Heart right ventricle (tissue), 16 donors: ENCODE measurements around the gene PRR5. TPM values are rescaled to one million over a fixed set of nuclear protein-coding genes. Genes with fewer than 3 reads are reported as not detected.
A peak's percentile ranks its signal among the peaks of the same experiment; 100 is the strongest.

Experiments
- ATAC-seq, 8 donors: fragments of 200-7000 bp; cut with Tn5 transposase; one replicate each; pipeline ENCODE4 v1.9.1; 2020; ENCODE audit warnings: mild to moderate bottlenecking in 8 of 8, moderate library complexity in 8 of 8, moderate number of reproducible peaks in 1 of 8
- DNase-seq, 2 donors: peaks; one replicate each; pipeline ENCODE4 v3.0.0-alpha.2; 2020
- H3K27ac ChIP-seq, 10 donors: fragments of 200-600 bp; sonication (generic) in 2 of 10; one replicate each; pipeline versions ENCODE4 v1.5.0 to v1.8.0; 2020 to 2022; ENCODE audit warnings: mild to moderate bottlenecking in 3 of 10
- H3K27me3 ChIP-seq, 7 donors: fragments of 200-600 bp; one replicate each; pipeline ENCODE4 v1.8.0; 2021 to 2022; ENCODE audit warnings: mild to moderate bottlenecking in 2 of 7
- H3K36me3 ChIP-seq, 9 donors: fragments of 200-600 bp; sonication (generic) in 1 of 9; one replicate each; pipeline versions ENCODE4 v1.5.0 to v1.8.0; 2020 to 2022; ENCODE audit warnings: mild to moderate bottlenecking in 2 of 9
- H3K4me1 ChIP-seq, 9 donors: fragments of 200-600 bp; sonication (generic) in 1 of 9; one replicate each; pipeline versions ENCODE4 v1.5.0 to v1.8.0; 2020 to 2022; ENCODE audit warnings: mild to moderate bottlenecking in 4 of 9
- H3K4me3 ChIP-seq, 10 donors: fragments of 200-600 bp; sonication (generic) in 2 of 10; one replicate each; pipeline versions ENCODE4 v1.5.0 to v1.8.0; 2020 to 2022; ENCODE audit warnings: mild to moderate bottlenecking in 7 of 10, moderate library complexity in 2 of 10
- H3K9me3 ChIP-seq, 11 donors: fragments of 200-600 bp in 10 of 11; sonication (generic) in 2 of 11; one replicate each; pipeline versions ENCODE4 v1.5.0 to v1.8.0; 2013 to 2022; ENCODE audit warnings: mild to moderate bottlenecking in 2 of 11, control low read depth in 1 of 11, moderate library complexity in 1 of 11
- CTCF ChIP-seq, 9 donors: fragments of 200-600 bp; sonication (generic) in 2 of 9; IDR thresholded peaks; one replicate each; pipeline versions ENCODE4 v1.5.0 to v1.8.0; 2021 to 2022; ENCODE audit warnings: antibody characterized with exemption in 9 of 9, mild to moderate bottlenecking in 5 of 9, moderate library complexity in 1 of 9
- WGBS, 2 donors: extraction: QIAGEN DNeasy Blood & Tissue Kit; methylation state at CpG; one replicate each; pipeline ENCODE4 v1.1.7; 2013; ENCODE audit warnings: inconsistent platforms in 1 of 2; 5-methylcytosine and 5-hydroxymethylcytosine counted together
- intact Hi-C, 10 donors: fragments of 100-400 bp; cut with DNase I; formaldehyde crosslinking; loops; one replicate each; pipeline versions ENCODE4 v1.11.1 to v1.14.2; 2022
- polyA plus RNA-seq, 2 donors: library from polyadenylated mRNA; stranded (reverse); fragments of 200-250 nt; gene quantifications; one replicate each; pipeline ENCODE4 v1.2.3, GENCODE V29; 2013
- total RNA-seq, 10 donors: library from RNA; stranded (reverse); fragmentation: NEBNext Ultra II Directional in 3 of 10; extraction: Animal tissue kit (Norgen Biotek cat#: 25700) in 3 of 10; gene quantifications; one replicate each; pipeline versions ENCODE4 v1.2.1 to v1.2.4, GENCODE V29; 2021 to 2023
- donor health status: Arrhythmogenic right ventricular cardiomyopathy.
- donor health status: ischemic (EF 13 %, LVEDD 7.1; RV severe dilation, severe dysfunction).
- donor health status: healthy with polysubstance abuse.
- donor health status: DM: no; HTN: yes; CAD: no.
- donor health status: DM: no; HTN: no; CAD: no.
- donor health status: ischemic (EF 25% LVEDD 6.9; RV normal size, moderate dysfunction).
- donor health status: ischemic (EF 25% LVEDD 5.7; RV mildly dilated, moderate dysfunction).
- donor health status: healthy.
- donor health status: DM: yes; HTN: yes; CAD: no.
- donor health status: Ischemic cardiomyopathy.
- donor health status: ischemic (EF 35%, LVEDD 5.7; RV mildly dilated, moderate dysfunction).
- donor health status: nonischemic (EF 11% LVEDD 7.7; RV severe dilation, severe dysfunction).
- donor health status: DM: yes; HTN: yes; CAD: no.
- donor health status: PGD.
- donor health status: ischemic (EF 29% LVEDD 5.4; RV normal size, mild dysfunction).
- donor health status: nonischemic (EF 23%, LVEDD 6.1; RV moderate dilation, normal function).

PRR5 gene
- total and polyA plus RNA-seq, 12 donors, result 0.96 to 4.8 (median 2.9) TPM

DNA sequence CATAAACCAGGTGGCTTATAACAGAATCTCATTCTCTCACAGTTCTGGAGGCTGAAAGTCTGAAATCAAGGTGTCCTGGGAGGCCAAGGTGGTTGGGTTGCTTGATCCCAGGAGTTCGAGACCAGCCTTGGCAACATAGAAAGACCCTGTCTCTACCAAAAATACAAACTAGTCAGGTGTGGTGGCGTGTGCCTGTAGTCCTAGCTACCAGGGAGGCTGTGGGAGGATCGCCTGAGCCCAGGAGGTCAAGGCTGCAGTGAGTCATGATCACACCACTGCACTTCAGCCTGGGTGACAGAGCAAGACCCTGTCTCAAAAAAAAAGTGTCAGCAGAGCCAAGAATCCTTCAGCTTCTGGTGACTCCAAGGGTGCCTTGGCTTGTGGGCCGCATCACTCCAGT, 8.9 kb upstream of the PRR5 start:
- H3K36me3 ChIP-seq, result no peaks in the 10 kb centered on the region
- H3K4me1 ChIP-seq, result peaks cover 0 to 7% (median 0%) of the 10 kb centered on the region in 9 donors
- DNase-seq (no peak), ATAC-seq (no peak)
- intact Hi-C loops, result no loop called here
- no peak overlapping the region for H3K4me3 ChIP-seq
- H3K27me3 ChIP-seq, result peaks cover 0 to 7% (median 0%) of the 10 kb centered on the region in 7 donors
- WGBS, 2 donors, result 82 to 93% methylated on average over 4 of the region's 4 CpGs
- H3K9me3 ChIP-seq, result no peaks in the 10 kb centered on the region
- no peak overlapping the region for H3K27ac ChIP-seq
- TF ChIP-seq CTCF (IDR thresholded peaks at IDR 0.05), result no peak

DNA sequence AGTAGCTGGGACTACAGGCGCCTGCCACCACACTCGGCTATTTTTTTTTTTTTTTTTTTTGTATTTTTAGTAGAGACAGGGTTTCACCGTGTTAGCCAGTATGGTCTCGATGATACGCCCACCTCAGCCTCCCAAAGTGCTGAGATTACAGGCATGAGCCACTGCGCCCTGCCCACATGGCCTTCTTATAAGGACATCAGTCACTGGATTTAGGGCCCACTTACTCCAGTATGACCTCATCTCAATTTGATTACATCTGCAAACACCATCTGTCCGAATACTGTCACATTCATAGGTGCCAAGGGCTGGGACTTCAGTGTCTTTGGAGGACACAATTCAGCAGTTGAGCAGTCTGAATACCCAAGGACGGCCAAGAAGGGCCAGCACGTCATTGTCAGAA, 8.2 kb upstream of the PRR5 start:
- DNase-seq, result no peak
- no peak for ATAC-seq
- intact Hi-C loops, result no loop called here
- Histone ChIP-seq H3K4me1 (peaks cover 0 to 13% (median 5%) of the 10 kb centered on the region in 9 donors), H3K27me3 (peaks cover 0 to 7% (median 0%) of the 10 kb centered on the region in 7 donors), H3K36me3 (no peaks in the 10 kb centered on the region), H3K4me3 (no peak overlapping the region), H3K9me3 (no peaks in the 10 kb centered on the region), H3K27ac (no peak overlapping the region)
- TF ChIP-seq CTCF (IDR thresholded peaks at IDR 0.05), result no peak
- WGBS, 2 donors, result 83 to 90% methylated on average over 9 of the region's 9 CpGs

GRCh38 chr22:44697423-44698141, 4.4 kb upstream of the PRR5 start:
- Histone ChIP-seq H3K4me3 (no peak overlapping the region), H3K27me3 (peaks cover 0 to 19% (median under 1%) of the 10 kb centered on the region in 7 donors), H3K27ac (no peak overlapping the region), H3K4me1 (peaks cover 2 to 21% (median 7%) of the 10 kb centered on the region in 9 donors), H3K36me3 (no peaks in the 10 kb centered on the region), H3K9me3 (no peaks in the 10 kb centered on the region)
- 26 to 27% methylated on average over 21 to 22 of the region's 22 CpGs for WGBS, 2 donors
- DNase-seq, result peak; percentile 72 to 84
- intact Hi-C loops, result loop anchor here (1.0 to 2.0 kb wide), 4 partner anchors 37 to 39 kb away; no protein-coding TSS in a partner anchor
- ATAC-seq, result peak; percentile 37 to 70 (median 64)
- peak; percentile 87 to 96 (median 93) for TF ChIP-seq CTCF (IDR thresholded peaks at IDR 0.05)

DNA sequence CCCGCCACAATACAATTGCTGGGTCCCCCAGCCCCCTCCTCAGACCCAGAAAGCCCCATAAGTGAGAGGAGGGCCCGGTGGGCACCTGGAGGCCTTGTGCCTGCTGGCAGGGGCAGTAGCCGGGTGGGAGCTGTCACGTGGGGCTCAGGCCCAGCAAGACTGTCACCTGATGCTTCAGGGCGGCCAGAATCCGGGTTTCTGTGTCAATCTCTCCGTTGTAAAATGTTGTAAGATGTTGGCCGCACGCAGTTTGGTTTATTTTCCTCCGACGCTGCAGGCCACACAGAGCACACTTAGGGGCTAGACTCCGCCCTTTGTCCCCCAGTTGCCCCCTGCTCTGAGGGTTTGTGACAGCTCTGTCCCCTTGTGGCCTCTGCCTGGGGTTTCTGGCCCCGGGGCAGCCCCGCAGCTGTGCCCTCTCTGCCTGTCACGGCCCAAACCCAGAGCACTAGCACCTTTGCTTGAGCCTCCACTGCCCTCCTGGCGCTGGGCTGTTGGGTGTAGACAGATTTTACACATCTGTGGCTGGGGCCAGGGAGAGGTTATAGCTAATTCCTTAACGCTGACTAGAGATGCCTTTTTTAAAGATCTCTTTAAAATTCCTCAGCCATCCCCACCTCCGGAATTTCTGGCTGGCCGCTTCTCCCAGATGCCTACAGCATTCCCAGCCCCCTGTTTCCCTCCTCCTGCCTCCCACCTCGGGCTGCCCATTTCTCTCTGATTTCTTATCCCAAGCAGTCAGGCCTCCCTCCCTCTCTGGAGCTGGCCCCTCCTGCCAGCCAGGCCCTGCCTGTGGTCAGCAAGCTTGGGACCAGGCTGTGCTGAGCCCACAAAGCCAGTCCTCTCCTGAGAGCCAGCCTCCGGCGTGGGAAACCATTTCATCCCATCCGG, 3.2 kb upstream of the PRR5 start:
- ATAC-seq, result no peak
- no peak for DNase-seq
- no peak overlapping the region for H3K4me3 ChIP-seq
- H3K27ac ChIP-seq, result peak overlapping the region in 5 of 10 donors; percentile 6 to 62 (median 44)
- H3K4me1 ChIP-seq, result peaks cover 8 to 31% (median 16%) of the 10 kb centered on the region in 9 donors
- intact Hi-C loops, result loop anchor here in 3 of 10 donors (2.0 kb wide), 2 partner anchors 36 to 38 kb away; no protein-coding TSS in a partner anchor
- peaks cover 0 to 29% (median 10%) of the 10 kb centered on the region in 7 donors for H3K27me3 ChIP-seq
- 60 to 66% methylated on average over 23 of the region's 23 CpGs for WGBS, 2 donors
- H3K9me3 ChIP-seq, result no peaks in the 10 kb centered on the region
- no peaks in the 10 kb centered on the region for H3K36me3 ChIP-seq
- TF ChIP-seq CTCF (IDR thresholded peaks at IDR 0.05), result no peak
